ENCODE results near the gene NMNAT1. TPM values are rescaled to one million over a fixed set of nuclear protein-coding genes. Genes with fewer than 3 reads are reported as not detected.
A peak's percentile ranks its signal among the peaks of the same experiment; 100 is the strongest.

NMNAT1 gene
- total RNA-seq, 4 donors from 2014 or later, result 7.1 to 39.8 (median 17.9) TPM

DNA sequence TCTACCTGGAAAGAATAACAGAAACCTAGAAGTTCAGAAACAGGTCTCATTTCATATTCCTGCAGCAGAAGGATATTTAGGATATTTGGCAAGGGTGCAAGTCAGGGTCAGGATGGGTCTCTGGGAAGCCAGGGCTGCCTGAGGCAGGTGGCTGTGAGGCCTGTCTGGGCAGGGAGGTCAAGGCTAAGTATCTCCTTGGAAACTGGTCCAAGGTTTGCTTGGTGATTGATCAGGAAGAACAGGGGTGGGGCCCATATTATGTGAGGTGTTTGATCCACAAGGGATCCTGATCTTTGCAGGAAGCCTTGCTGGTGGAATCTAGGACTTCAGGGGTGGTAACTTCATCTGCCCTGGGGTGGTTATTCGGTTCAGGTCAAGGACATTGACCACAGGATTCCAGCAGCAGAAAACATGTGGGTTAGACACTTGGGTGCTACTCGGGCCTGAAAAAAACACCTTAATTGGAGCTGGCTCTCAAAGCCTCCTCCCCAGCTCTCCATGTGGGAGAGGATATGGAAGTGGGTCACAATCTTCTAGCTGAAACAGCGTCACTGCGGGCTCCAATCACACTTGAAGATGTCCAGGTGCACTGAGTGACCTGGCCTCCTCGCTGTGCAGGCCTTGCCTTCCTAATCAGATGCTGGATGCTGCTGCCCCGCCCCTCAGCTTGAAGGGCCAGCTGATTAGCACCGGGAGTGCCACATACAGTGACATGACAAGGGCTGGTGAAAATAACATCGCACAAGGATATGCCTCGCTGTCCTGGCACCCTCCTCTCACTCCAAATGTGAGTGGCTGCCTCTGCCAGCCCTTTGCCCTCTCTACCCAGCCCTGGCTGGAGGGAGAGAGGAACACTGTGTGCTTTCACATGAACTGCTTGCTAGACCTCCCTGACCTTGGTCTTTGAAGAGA lies 41.9 kb upstream of the NMNAT1 start:
- DNase-seq, result no peak
- intact Hi-C loops (cut with DNase I; ENCODE audit: low total_unique reads), result no loop called here

GRCh38 chr1:9902060-9902452 lies 41.2 kb upstream of the NMNAT1 start:
- DNase-seq, result no peak
- intact Hi-C loops (cut with DNase I; ENCODE audit: low total_unique reads), result no loop called here
- peaks cover 0 to 24% (median 13%) of the 10 kb centered on the region in 4 donors for H3K4me1 ChIP-seq

More for the DNA sequence above, 41.9 kb upstream of the NMNAT1 start:
- H3K36me3 ChIP-seq, result no peaks in the 10 kb centered on the region
- 83% methylated on average over 9 of the region's 9 CpGs; no CpG with 5 or more reads in 1 of the 2 donors for WGBS, 2 donors (ENCODE audit: low coverage in 1 of 2)
- TF ChIP-seq EP300 (IDR thresholded peaks at IDR 0.05; ENCODE audit: low read depth) (no peak), POLR2AphosphoS5 (IDR thresholded peaks at IDR 0.05) (no peak), CTCF (IDR thresholded peaks at IDR 0.05) (no peak), POLR2A (IDR thresholded peaks at IDR 0.05) (no peak)
- in situ Hi-C loops (cut with MboI; ENCODE audit: low pct_ligation_motif_present in 1 of 4, low pct_unique_long_range_greater_than_20kb in 1 of 4, low sequenced_read_pairs in 3 of 4), result no loop called here
- H3K4me1 ChIP-seq, result peaks cover 0 to 24% (median 13%) of the 10 kb centered on the region in 4 donors
- H3K27me3 ChIP-seq, result no peaks in the 10 kb centered on the region
- peak overlapping the region; percentile 2 to 77 (median 68) for H3K27ac ChIP-seq
- no peak overlapping the region for H3K4me3 ChIP-seq
- H3K9me3 ChIP-seq, result no peaks in the 10 kb centered on the region

GRCh38 chr1:9903801-9904527 lies 39.3 kb upstream of the NMNAT1 start:
- no peaks in the 10 kb centered on the region for H3K9me3 ChIP-seq
- WGBS, 2 donors (ENCODE audit: low coverage in 1 of 2), result 75 to 76% methylated on average over 4 to 9 of the region's 9 CpGs
- no peak overlapping the region for H3K4me3 ChIP-seq
- in situ Hi-C loops (cut with MboI; ENCODE audit: low pct_ligation_motif_present in 1 of 4, low pct_unique_long_range_greater_than_20kb in 1 of 4, low sequenced_read_pairs in 3 of 4) (no loop called here), intact Hi-C loops (cut with DNase I; ENCODE audit: low total_unique reads) (no loop called here)
- no peak for TF ChIP-seq CTCF (IDR thresholded peaks at IDR 0.05)
- no peak for TF ChIP-seq EP300 (IDR thresholded peaks at IDR 0.05; ENCODE audit: low read depth)
- TF ChIP-seq POLR2A (IDR thresholded peaks at IDR 0.05), result no peak
- no peak for TF ChIP-seq POLR2AphosphoS5 (IDR thresholded peaks at IDR 0.05)
- DNase-seq, result no peak
- H3K36me3 ChIP-seq, result no peaks in the 10 kb centered on the region
- H3K27ac ChIP-seq, result no peak overlapping the region
- no peaks in the 10 kb centered on the region for H3K27me3 ChIP-seq
- peaks cover 0 to 31% (median 19%) of the 10 kb centered on the region in 4 donors for H3K4me1 ChIP-seq

More at GRCh38 chr1:9902060-9902452, 41.2 kb upstream of the NMNAT1 start:
- Histone ChIP-seq H3K36me3 (no peaks in the 10 kb centered on the region), H3K27ac (peak overlapping the region in 1 of 4 donors; percentile 77), H3K4me3 (no peak overlapping the region), H3K9me3 (no peaks in the 10 kb centered on the region), H3K27me3 (no peaks in the 10 kb centered on the region)
- WGBS, 2 donors (ENCODE audit: low coverage in 1 of 2), result 84 to 85% methylated on average over 5 to 6 of the region's 6 CpGs
- TF ChIP-seq POLR2A (IDR thresholded peaks at IDR 0.05) (no peak), POLR2AphosphoS5 (IDR thresholded peaks at IDR 0.05) (no peak), CTCF (IDR thresholded peaks at IDR 0.05) (no peak), EP300 (IDR thresholded peaks at IDR 0.05; ENCODE audit: low read depth) (no peak)
- in situ Hi-C loops (cut with MboI; ENCODE audit: low pct_ligation_motif_present in 1 of 4, low pct_unique_long_range_greater_than_20kb in 1 of 4, low sequenced_read_pairs in 3 of 4), result no loop called here

- Histone ChIP-seq H3K9me3 (no peaks in the 10 kb centered on the region), H3K4me3 (no peak overlapping the region), H3K4me1 (peaks cover 0 to 37% (median 25%) of the 10 kb centered on the region in 4 donors), H3K27ac (no peak overlapping the region), H3K27me3 (no peaks in the 10 kb centered on the region), H3K36me3 (no peaks in the 10 kb centered on the region)
- in situ Hi-C loops (cut with MboI; ENCODE audit: low pct_ligation_motif_present in 1 of 4, low pct_unique_long_range_greater_than_20kb in 1 of 4, low sequenced_read_pairs in 3 of 4) (no loop called here), intact Hi-C loops (cut with DNase I; ENCODE audit: low total_unique reads) (no loop called here)
- TF ChIP-seq POLR2AphosphoS5 (IDR thresholded peaks at IDR 0.05) (no peak), CTCF (IDR thresholded peaks at IDR 0.05) (no peak), POLR2A (IDR thresholded peaks at IDR 0.05) (no peak), EP300 (IDR thresholded peaks at IDR 0.05; ENCODE audit: low read depth) (no peak)
- 67 to 80% methylated on average over 3 of the region's 3 CpGs for WGBS, 2 donors (ENCODE audit: low coverage in 1 of 2)
- no peak for DNase-seq
Measured at GRCh38 chr1:9904596-9904995, 38.7 kb upstream of the NMNAT1 start.

Data from transverse colon (tissue), 4 donors.